ENCODE results near the gene LARGE1.

LARGE1 gene

DNA sequence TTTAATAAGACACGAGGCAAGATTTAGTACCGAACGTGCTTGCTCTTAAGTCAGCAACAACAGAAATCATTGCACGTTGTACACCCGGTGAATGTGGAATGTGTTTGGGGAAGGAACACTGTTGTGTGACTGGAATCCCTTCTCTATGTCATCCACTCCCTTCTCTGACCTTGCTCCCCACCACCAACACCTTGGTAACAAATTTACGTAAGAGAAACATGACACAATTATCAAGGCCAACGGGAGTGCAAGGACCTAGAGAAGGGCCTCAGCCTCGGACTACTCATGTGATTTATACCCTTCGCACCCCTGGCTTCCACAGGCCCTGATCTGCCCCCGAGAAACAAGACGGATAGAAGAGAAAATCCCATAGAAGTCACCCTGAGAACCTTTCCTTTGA is 236.2 kb downstream of the LARGE1 start:
- Histone ChIP-seq H2AK5ac (ENCODE audit: low read length) (no peak overlapping the region), H3K9me3 (ENCODE audit: insufficient read depth, low read depth, low read length) (no peaks in the 10 kb centered on the region), H3K4me3 (ENCODE audit: low read depth, low read length) (no peak overlapping the region), H2BK5ac (ENCODE audit: low read depth, low read length, poor library complexity) (no peak overlapping the region), H3K79me2 (ENCODE audit: control insufficient read depth, insufficient read depth, low read length, poor library complexity) (no peaks in the 10 kb centered on the region), H4K91ac (ENCODE audit: low read depth, low read length) (no peak overlapping the region), H3K27me3 (ENCODE audit: insufficient read depth, low read length) (no peaks in the 10 kb centered on the region), H2AFZ (ENCODE audit: insufficient read depth, low read length, poor library complexity) (no peak overlapping the region), H3K79me1 (ENCODE audit: low read length) (no peaks in the 10 kb centered on the region), H3K9ac (ENCODE audit: low read length) (no peak overlapping the region), H3K14ac (ENCODE audit: low read length) (no peak overlapping the region), H3K36me3 (ENCODE audit: control insufficient read depth in 1 of 2, insufficient read depth in 2 of 2, low read length in 2 of 2) (no peaks in the 10 kb centered on the region), H3K23ac (ENCODE audit: low read length) (no peak overlapping the region), H2BK120ac (ENCODE audit: insufficient read depth, low read length, poor library complexity) (no peak overlapping the region), H2BK12ac (ENCODE audit: low read length) (no peak overlapping the region), H4K8ac (ENCODE audit: low read depth, low read length) (no peak overlapping the region), H3K18ac (ENCODE audit: low read length) (no peak overlapping the region), H4K12ac (ENCODE audit: low read depth, low read length) (no peak overlapping the region), H3K4me1 (ENCODE audit: control insufficient read depth in 1 of 2, insufficient read depth in 2 of 2, low read length in 2 of 2) (no peaks in the 10 kb centered on the region), H3K4ac (ENCODE audit: low read depth, low read length) (no peak overlapping the region), H3K4me2 (ENCODE audit: low read length) (no peak overlapping the region), H3K27ac (ENCODE audit: low read depth, low read length) (no peak overlapping the region)
- no peak for DNase-seq
- no CpG with 5 or more reads among the region's 11 CpGs for WGBS (ENCODE audit: extremely low coverage, insufficient coverage, insufficient read length)

DNA sequence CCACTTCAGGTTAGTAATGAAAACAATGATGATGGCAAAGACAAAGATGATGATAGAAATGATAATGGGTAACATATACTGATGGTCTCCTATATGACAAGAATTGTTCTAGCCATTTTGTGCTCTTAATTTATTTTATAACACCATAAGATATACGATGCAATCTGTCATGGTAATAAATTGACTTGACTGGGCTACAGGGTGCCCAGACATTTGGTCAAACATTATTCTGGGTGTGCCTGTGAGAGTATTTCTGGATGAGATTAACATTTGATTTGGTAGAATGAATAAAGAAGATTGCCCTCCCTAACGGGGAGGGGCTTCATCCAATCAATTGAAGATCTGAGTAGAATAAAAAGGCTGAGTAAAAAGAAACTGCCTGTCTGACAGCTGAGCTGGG is 237.3 kb downstream of the LARGE1 start:
- Histone ChIP-seq H3K79me1 (ENCODE audit: low read length) (no peaks in the 10 kb centered on the region), H3K9ac (ENCODE audit: low read length) (no peak overlapping the region), H2AFZ (ENCODE audit: insufficient read depth, low read length, poor library complexity) (no peak overlapping the region), H3K14ac (ENCODE audit: low read length) (no peak overlapping the region), H3K4me3 (ENCODE audit: low read depth, low read length) (no peak overlapping the region), H2BK5ac (ENCODE audit: low read depth, low read length, poor library complexity) (no peak overlapping the region), H3K23ac (ENCODE audit: low read length) (no peak overlapping the region), H4K8ac (ENCODE audit: low read depth, low read length) (no peak overlapping the region), H3K27ac (ENCODE audit: low read depth, low read length) (no peak overlapping the region), H3K18ac (ENCODE audit: low read length) (no peak overlapping the region), H2BK12ac (ENCODE audit: low read length) (no peak overlapping the region), H3K4ac (ENCODE audit: low read depth, low read length) (no peak overlapping the region), H2AK5ac (ENCODE audit: low read length) (no peak overlapping the region), H4K12ac (ENCODE audit: low read depth, low read length) (no peak overlapping the region), H3K4me2 (ENCODE audit: low read length) (no peak overlapping the region), H3K27me3 (ENCODE audit: insufficient read depth, low read length) (no peaks in the 10 kb centered on the region), H3K79me2 (ENCODE audit: control insufficient read depth, insufficient read depth, low read length, poor library complexity) (no peaks in the 10 kb centered on the region), H2BK120ac (ENCODE audit: insufficient read depth, low read length, poor library complexity) (no peak overlapping the region), H3K4me1 (ENCODE audit: control insufficient read depth in 1 of 2, insufficient read depth in 2 of 2, low read length in 2 of 2) (no peaks in the 10 kb centered on the region), H3K9me3 (ENCODE audit: insufficient read depth, low read depth, low read length) (no peaks in the 10 kb centered on the region), H3K36me3 (ENCODE audit: control insufficient read depth in 1 of 2, insufficient read depth in 2 of 2, low read length in 2 of 2) (no peaks in the 10 kb centered on the region), H4K91ac (ENCODE audit: low read depth, low read length) (no peak overlapping the region)
- no CpG with 5 or more reads among the region's 2 CpGs for WGBS (ENCODE audit: extremely low coverage, insufficient coverage, insufficient read length)
- no peak for DNase-seq

DNA sequence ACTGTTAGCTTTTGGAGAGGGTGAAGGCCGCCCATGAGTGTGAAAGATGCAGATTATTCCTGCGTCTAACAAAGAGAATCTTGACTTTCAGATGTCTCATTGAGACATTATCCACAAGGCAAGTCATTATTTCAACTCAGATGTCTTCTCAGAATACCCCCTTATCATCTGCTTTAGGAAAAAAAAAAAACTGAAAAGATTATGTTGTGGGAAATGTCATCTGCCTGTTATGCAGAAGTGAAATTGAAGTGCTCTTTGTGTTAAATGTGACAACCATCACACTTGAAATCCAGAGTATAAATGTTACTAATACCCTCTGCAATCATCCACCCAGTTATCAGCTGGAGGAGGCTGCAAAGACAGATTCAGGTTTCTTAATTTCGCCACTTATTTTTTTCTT is 239.6 kb downstream of the LARGE1 start:
- Histone ChIP-seq H4K12ac (ENCODE audit: low read depth, low read length) (no peak overlapping the region), H3K4ac (ENCODE audit: low read depth, low read length) (no peak overlapping the region), H4K8ac (ENCODE audit: low read depth, low read length) (no peak overlapping the region), H3K4me2 (ENCODE audit: low read length) (no peak overlapping the region), H3K79me1 (ENCODE audit: low read length) (no peaks in the 10 kb centered on the region), H3K9ac (ENCODE audit: low read length) (no peak overlapping the region), H3K27ac (ENCODE audit: low read depth, low read length) (no peak overlapping the region), H3K79me2 (ENCODE audit: control insufficient read depth, insufficient read depth, low read length, poor library complexity) (no peaks in the 10 kb centered on the region), H3K23ac (ENCODE audit: low read length) (no peak overlapping the region), H3K4me3 (ENCODE audit: low read depth, low read length) (no peak overlapping the region), H3K9me3 (ENCODE audit: insufficient read depth, low read depth, low read length) (no peaks in the 10 kb centered on the region), H2AK5ac (ENCODE audit: low read length) (no peak overlapping the region), H3K36me3 (ENCODE audit: control insufficient read depth in 1 of 2, insufficient read depth in 2 of 2, low read length in 2 of 2) (no peaks in the 10 kb centered on the region), H4K91ac (ENCODE audit: low read depth, low read length) (no peak overlapping the region), H3K4me1 (ENCODE audit: control insufficient read depth in 1 of 2, insufficient read depth in 2 of 2, low read length in 2 of 2) (no peaks in the 10 kb centered on the region), H2BK5ac (ENCODE audit: low read depth, low read length, poor library complexity) (no peak overlapping the region), H3K27me3 (ENCODE audit: insufficient read depth, low read length) (no peaks in the 10 kb centered on the region), H2AFZ (ENCODE audit: insufficient read depth, low read length, poor library complexity) (no peak overlapping the region), H3K14ac (ENCODE audit: low read length) (no peak overlapping the region), H2BK120ac (ENCODE audit: insufficient read depth, low read length, poor library complexity) (no peak overlapping the region), H3K18ac (ENCODE audit: low read length) (no peak overlapping the region), H2BK12ac (ENCODE audit: low read length) (no peak overlapping the region)
- DNase-seq: no peak
- no CpG with 5 or more reads among the region's 3 CpGs for WGBS (ENCODE audit: extremely low coverage, insufficient coverage, insufficient read length)

DNA sequence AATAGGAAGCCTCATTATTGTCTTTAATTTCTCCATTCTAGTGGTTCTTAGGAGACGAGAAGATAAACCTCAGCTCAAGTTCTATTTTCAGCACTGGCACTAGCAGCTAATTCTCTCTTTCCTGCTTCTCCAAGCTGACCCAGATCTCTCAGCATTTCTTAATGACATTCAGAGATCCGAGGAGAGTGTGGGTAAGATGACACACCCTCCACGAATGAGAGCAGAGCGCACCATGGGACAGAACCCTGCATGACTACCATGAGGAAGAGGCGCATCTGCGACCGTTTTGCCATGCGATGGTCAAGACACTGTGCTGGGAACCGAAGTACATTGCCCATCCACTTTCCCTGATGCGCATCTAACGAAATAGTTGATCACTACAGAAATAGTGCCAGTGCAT is 241.8 kb downstream of the LARGE1 start:
- Histone ChIP-seq H3K23ac (ENCODE audit: low read length) (no peak overlapping the region), H3K79me2 (ENCODE audit: control insufficient read depth, insufficient read depth, low read length, poor library complexity) (no peaks in the 10 kb centered on the region), H3K4me3 (ENCODE audit: low read depth, low read length) (no peak overlapping the region), H3K4ac (ENCODE audit: low read depth, low read length) (no peak overlapping the region), H3K14ac (ENCODE audit: low read length) (no peak overlapping the region), H3K79me1 (ENCODE audit: low read length) (no peaks in the 10 kb centered on the region), H2AFZ (ENCODE audit: insufficient read depth, low read length, poor library complexity) (no peak overlapping the region), H2AK5ac (ENCODE audit: low read length) (no peak overlapping the region), H3K27ac (ENCODE audit: low read depth, low read length) (no peak overlapping the region), H3K9ac (ENCODE audit: low read length) (no peak overlapping the region), H4K91ac (ENCODE audit: low read depth, low read length) (no peak overlapping the region), H3K36me3 (ENCODE audit: control insufficient read depth in 1 of 2, insufficient read depth in 2 of 2, low read length in 2 of 2) (no peaks in the 10 kb centered on the region), H3K4me2 (ENCODE audit: low read length) (no peak overlapping the region), H3K27me3 (ENCODE audit: insufficient read depth, low read length) (no peaks in the 10 kb centered on the region), H4K8ac (ENCODE audit: low read depth, low read length) (no peak overlapping the region), H2BK5ac (ENCODE audit: low read depth, low read length, poor library complexity) (no peak overlapping the region), H3K18ac (ENCODE audit: low read length) (no peak overlapping the region), H3K9me3 (ENCODE audit: insufficient read depth, low read depth, low read length) (no peaks in the 10 kb centered on the region), H2BK120ac (ENCODE audit: insufficient read depth, low read length, poor library complexity) (no peak overlapping the region), H4K12ac (ENCODE audit: low read depth, low read length) (no peak overlapping the region), H2BK12ac (ENCODE audit: low read length) (no peak overlapping the region), H3K4me1 (ENCODE audit: control insufficient read depth in 1 of 2, insufficient read depth in 2 of 2, low read length in 2 of 2) (no peaks in the 10 kb centered on the region)
- WGBS (ENCODE audit: extremely low coverage, insufficient coverage, insufficient read length): no CpG with 5 or more reads among the region's 11 CpGs
- DNase-seq: no peak
